HepG2 (cell line): Measurements from ENCODE around the gene LGALS1. TPM values are rescaled to one million over a fixed set of nuclear protein-coding genes. Genes with fewer than 3 reads are reported as not detected.

Experiments used
- CERS6 ChIP-seq: sonication (generic); formaldehyde crosslinking; IDR thresholded peaks from 2 replicates; pipeline ENCODE4 v1.5.0; 2020; ENCODE audit warnings: missing genetic modification reagents
- E2F2 ChIP-seq: sonication (generic); formaldehyde crosslinking; IDR thresholded peaks from 2 replicates; pipeline ENCODE4 v1.4.0; 2020; ENCODE audit warnings: missing genetic modification reagents, borderline replicate concordance
- FOXK1 ChIP-seq: sonication (generic); formaldehyde crosslinking; IDR thresholded peaks from 2 replicates; pipeline ENCODE4 v1.4.0; 2020; ENCODE audit warnings: low read depth, missing genetic modification reagents, borderline replicate concordance
- HNF4G ChIP-seq, 2 experiments: sonication (generic) in 1 of 2; formaldehyde crosslinking in 1 of 2; IDR thresholded peaks; 2 replicates each; pipeline versions ENCODE4 v1.4.0 to v1.6.1; 2011 to 2020; ENCODE audit warnings: borderline replicate concordance in 2 of 2, low read depth in 2 of 2, mild to moderate bottlenecking in 2 of 2, low read length in 1 of 2, missing genetic modification reagents in 1 of 2, moderate library complexity in 1 of 2
- HNRNPLL ChIP-seq: fragments of 200-400 bp; formaldehyde crosslinking; IDR thresholded peaks from 2 replicates; pipeline ENCODE4 v1.6.1; 2017; ENCODE audit warnings: mild to moderate bottlenecking, low read depth, low read length; ENCODE audit not compliant: poor library complexity, severe bottlenecking
- MIER3 ChIP-seq: IDR thresholded peaks from 2 replicates; pipeline ENCODE4 v1.6.1; 2016; ENCODE audit warnings: missing compliant biosample characterization, borderline replicate concordance
- NFYC ChIP-seq: IDR thresholded peaks from 2 replicates; pipeline ENCODE4 v1.6.1; 2016; ENCODE audit warnings: missing genetic modification reagents, missing compliant biosample characterization
- NR2C2 ChIP-seq: sonication (generic); formaldehyde crosslinking; IDR thresholded peaks from 2 replicates; pipeline ENCODE4 v1.4.0; 2020; ENCODE audit warnings: missing genetic modification reagents, mild to moderate bottlenecking, moderate library complexity, borderline replicate concordance
- PITX1 ChIP-seq: sonication (generic); formaldehyde crosslinking; IDR thresholded peaks from 2 replicates; pipeline ENCODE4 v1.5.1; 2020; ENCODE audit warnings: mild to moderate bottlenecking, missing genetic modification reagents
- SMAD3 ChIP-seq: sonication (generic); formaldehyde crosslinking; IDR thresholded peaks from 2 replicates; pipeline ENCODE4 v1.4.0; 2020; ENCODE audit warnings: missing genetic modification reagents
- SNRNP70 ChIP-seq: fragments of 200-400 bp; formaldehyde crosslinking; IDR thresholded peaks from 2 replicates; pipeline ENCODE4 v1.6.1; 2017; ENCODE audit warnings: mild to moderate bottlenecking, low read depth, low read length, moderate library complexity
- SOX5 ChIP-seq: IDR thresholded peaks from 2 replicates; pipeline ENCODE4 v1.6.1; 2016; ENCODE audit warnings: borderline replicate concordance
- SP2 ChIP-seq: sonication (generic); formaldehyde crosslinking; IDR thresholded peaks from 2 replicates; pipeline ENCODE4 v1.5.1; 2020; ENCODE audit warnings: mild to moderate bottlenecking, missing genetic modification reagents
- SP5 ChIP-seq: IDR thresholded peaks from 2 replicates; pipeline ENCODE4 v1.6.1; 2016; ENCODE audit warnings: low read depth, borderline replicate concordance
- TFAP4 ChIP-seq: sonication (generic); IDR thresholded peaks from 2 replicates; pipeline ENCODE4 v1.6.1; 2016; ENCODE audit warnings: low read depth, borderline replicate concordance
- ZBTB2 ChIP-seq: sonication (generic); formaldehyde crosslinking; IDR thresholded peaks from 2 replicates; pipeline ENCODE4 v1.8.0; 2022; ENCODE audit warnings: low read depth, missing genetic modification reagents
- ZNF10 ChIP-seq: sonication (generic); formaldehyde crosslinking; IDR thresholded peaks from 2 replicates; pipeline ENCODE4 v1.4.0; 2020; ENCODE audit warnings: mild to moderate bottlenecking, low read depth, missing genetic modification reagents, borderline replicate concordance
- ZNF3 ChIP-seq: IDR thresholded peaks from 2 replicates; pipeline ENCODE4 v1.7.0; 2017; ENCODE audit warnings: inconsistent platforms
- polyA plus RNA-seq, 8 experiments: library from polyadenylated mRNA; depleted of rRNA in 3 of 8; stranded (reverse) in 7 of 8; unstranded in 1 of 8; fragments of >200 nt; fragmentation: Illumina TruSeq in 4 of 8; extraction: Trizol in 4 of 8; gene quantifications; 2 replicates each; pipeline versions ENCODE4 v1.2.1 to v1.2.3, GENCODE V29; 2011 to 2016; ENCODE audit warnings: low read depth in 4 of 8, missing spikeins in 1 of 8, mixed read lengths in 1 of 8; ENCODE audit not compliant: insufficient read depth in 1 of 8
- total RNA-seq, 5 experiments: library from RNA; depleted of rRNA; stranded (reverse); fragments of >200 nt; fragmentation: Illumina TruSeq; extraction: Trizol; gene quantifications; 2 replicates each; pipeline ENCODE4 v1.2.3, GENCODE V29; 2016; ENCODE audit warnings: low read depth in 1 of 5

Gene LGALS1
- total and polyA plus RNA-seq, 2 of the 13 experiments (the other 11 are each of a cell fraction or from before 2014, with no cell fraction given), result 103 to 858 TPM

- TF ChIP-seq ZBTB2 (no peak), HNF4G (IDR thresholded peaks at IDR 0.05; ENCODE audit: borderline replicate concordance, low read depth, low read length) (no peak; the same call in 1 of the 2 replicates), HNF4G (CRISPR knock-in tag; IDR thresholded peaks at IDR 0.05; ENCODE audit: borderline replicate concordance, low read depth) (no peak), ZNF3 (no peak), SNRNP70 (no peak), ZNF10 (CRISPR knock-in tag) (no peak), NR2C2 (no peak), PITX1 (CRISPR knock-in tag) (peak; percentile 19; the same call in 1 of the 2 replicates), SOX5 (peak; percentile 37; the same call in 1 of the 2 replicates), SMAD3 (CRISPR knock-in tag) (no peak), TFAP4 (no peak), FOXK1 (CRISPR knock-in tag) (no peak), HNRNPLL (peak; percentile 23), CERS6 (CRISPR knock-in tag) (no peak), SP5 (CRISPR knock-in tag) (peak; percentile 63; the same call in 1 of the 2 replicates), MIER3 (CRISPR knock-in tag) (peak; percentile 14; the same call in 1 of the 2 replicates), E2F2 (CRISPR knock-in tag) (no peak), SP2 (CRISPR knock-in tag) (peak; percentile 49; the same call in 1 of the 2 replicates), NFYC (peak; percentile 83)
Measured at GRCh38 chr22:37674951-37675929, at the start of gene LGALS1 (continued).
